C4-2B (cell line): ENCODE data around the gene MCF2L2.

Source experiments
- ZFX ChIP-seq: fragments of 450-650 bp; IDR thresholded peaks from 2 replicates; pipeline ENCODE4 v1.6.1; 2017
- TF ChIP-seq, protein P1 (sequence below): fragments of 450-650 bp; conservative IDR thresholded peaks from 2 replicates; pipeline ENCODE4 v1.5.1; 2017; ENCODE audit warnings: mild to moderate bottlenecking

DNA sequence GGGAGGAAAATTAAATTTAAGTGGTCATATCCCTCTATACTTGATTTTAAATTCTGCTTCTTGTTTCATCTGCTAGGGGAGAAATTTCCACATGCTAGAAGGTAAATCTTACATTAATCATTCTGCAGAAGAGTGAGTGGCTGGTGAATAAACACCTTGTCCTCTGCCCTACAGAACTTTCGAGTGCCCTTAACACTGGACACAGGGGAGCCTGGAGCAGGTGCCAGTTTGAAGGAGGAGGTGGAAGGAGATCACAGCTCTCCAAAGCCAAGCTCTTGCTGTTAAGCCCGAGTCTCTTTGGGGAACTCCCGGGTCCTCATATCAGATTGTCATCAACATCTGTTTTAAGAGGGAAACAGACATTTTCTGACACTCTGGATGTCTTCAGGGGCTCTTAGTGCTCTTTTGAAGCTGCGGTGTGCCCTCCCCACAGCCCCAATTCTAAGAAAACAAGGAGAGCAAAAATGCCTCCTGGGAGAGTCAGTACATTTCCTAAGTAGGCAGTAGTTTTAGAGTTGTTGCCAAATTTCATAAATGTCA lies 297.2 kb downstream of the MCF2L2 start:
- TF ChIP-seq, protein P1, sequence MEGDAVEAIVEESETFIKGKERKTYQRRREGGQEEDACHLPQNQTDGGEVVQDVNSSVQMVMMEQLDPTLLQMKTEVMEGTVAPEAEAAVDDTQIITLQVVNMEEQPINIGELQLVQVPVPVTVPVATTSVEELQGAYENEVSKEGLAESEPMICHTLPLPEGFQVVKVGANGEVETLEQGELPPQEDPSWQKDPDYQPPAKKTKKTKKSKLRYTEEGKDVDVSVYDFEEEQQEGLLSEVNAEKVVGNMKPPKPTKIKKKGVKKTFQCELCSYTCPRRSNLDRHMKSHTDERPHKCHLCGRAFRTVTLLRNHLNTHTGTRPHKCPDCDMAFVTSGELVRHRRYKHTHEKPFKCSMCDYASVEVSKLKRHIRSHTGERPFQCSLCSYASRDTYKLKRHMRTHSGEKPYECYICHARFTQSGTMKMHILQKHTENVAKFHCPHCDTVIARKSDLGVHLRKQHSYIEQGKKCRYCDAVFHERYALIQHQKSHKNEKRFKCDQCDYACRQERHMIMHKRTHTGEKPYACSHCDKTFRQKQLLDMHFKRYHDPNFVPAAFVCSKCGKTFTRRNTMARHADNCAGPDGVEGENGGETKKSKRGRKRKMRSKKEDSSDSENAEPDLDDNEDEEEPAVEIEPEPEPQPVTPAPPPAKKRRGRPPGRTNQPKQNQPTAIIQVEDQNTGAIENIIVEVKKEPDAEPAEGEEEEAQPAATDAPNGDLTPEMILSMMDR = no peak
- TF ChIP-seq ZFX = no peak
